ENCODE data around the gene ZNF350. TPM values are rescaled to one million over a fixed set of nuclear protein-coding genes. Genes with fewer than 3 reads are reported as not detected.
"Not testable (repeated sequence)": the region's sequence is repeated elsewhere in the genome, so short reads cannot be mapped to it uniquely, and the experiment has no call there.

ZNF350 gene
- 1 to 10 TPM; 4.9 to 6.0 TPM for total RNA-seq

DNA sequence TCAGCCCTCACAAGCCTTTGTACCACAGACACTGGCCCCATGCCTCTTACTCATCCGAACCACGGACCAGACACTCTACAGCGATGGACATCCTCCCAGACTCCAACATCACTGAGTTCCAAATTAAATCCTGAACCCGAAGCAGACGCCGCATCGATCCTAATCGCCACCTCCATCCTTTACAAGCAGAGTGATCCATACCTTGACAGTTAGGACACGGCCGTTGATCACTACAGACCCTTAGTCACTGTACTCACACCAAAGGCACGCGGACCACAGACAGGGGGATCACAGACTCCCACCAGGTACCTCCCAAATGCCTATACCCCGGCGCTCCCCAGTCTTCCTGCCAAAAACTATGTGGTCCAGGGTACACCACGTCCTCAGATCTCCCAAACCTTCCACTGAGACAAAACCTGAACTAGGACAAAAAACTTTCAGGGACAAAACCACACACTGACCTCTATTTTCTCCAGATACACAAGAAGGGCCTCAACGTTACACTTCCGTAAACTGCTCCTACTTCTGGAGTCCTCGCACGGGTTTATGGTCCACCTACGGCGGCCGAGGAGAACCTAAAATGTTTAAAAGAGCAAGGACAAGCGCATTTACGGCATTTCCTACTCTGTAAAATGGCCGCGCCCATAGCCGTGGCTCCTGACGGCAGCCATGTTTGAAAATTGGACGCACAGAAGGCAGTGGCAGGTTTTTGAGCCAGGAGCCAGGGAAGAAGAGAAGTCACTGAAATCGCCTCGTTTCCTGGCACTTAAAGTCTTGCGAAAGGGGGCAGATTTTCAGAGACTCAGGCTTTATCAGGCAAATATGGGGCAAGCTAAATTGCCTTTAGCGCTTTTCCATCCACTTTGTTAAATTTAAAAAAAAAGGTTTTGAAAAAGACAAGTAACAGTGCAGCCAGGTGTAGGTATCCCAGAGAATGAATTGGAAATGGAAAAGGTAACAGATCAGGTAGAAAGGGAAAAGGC, at the start of gene ZNF350:
Gene ZNF350 (minus strand): TSS at position 532 of the 983 bp plus-strand sequence. CDS start 12,480 bp downstream, outside the sequence.
- CTCF ChIA-PET: no interaction called here
- POLR2A ChIA-PET: no interaction called here

DNA sequence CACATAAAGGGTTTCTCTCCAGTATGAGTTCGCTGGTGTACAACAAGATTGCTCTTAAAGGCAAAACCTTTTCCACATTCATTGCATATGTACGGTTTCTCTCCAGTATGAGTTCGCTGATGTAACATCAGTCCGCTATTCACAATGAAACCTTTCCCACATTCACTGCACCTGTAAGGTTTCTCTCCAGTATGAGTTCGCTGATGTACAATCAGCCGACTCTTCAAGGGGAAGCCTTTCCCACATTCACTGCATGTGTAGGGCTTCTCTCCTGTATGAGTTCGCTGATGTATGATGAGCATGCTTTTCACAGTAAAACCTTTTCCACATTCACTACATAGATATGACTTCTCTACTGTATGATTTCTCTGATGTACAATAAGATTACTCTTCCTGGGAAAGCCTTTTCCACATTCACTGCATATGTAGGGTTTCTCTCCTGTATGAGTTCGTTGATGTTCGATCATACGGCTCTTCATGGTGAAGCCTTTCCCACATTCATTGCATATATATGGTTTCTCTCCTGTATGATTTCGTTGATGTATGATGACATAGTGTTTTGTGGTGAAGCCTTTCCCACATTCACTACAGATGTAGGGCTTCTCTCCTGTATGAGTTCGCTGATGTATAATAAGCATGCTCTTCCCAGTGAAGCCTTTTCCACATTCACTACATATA, 47.5 kb upstream of the ZNF350 start:
- ChIA-PET CTCF (no interaction called here), POLR2A (no interaction called here)

DNA sequence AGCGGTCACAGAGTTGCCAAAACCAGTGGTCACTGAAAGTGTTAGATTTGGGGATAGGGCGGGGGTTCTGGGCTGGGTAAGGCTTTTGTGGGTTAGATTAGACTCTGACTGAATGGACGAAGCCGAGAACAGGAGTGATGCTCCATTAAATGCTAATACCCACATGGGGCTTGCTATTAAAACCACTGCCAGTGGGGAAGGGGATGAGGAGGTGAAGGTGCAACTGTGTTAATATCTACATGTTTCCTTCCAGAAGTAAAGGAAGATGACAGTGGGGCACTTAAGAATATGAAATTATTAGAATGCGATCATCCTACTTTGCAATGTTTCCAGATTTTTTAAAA, 42.1 kb upstream of the ZNF350 start:
- ChIA-PET POLR2A (interaction anchor here (0.8 kb wide), 1 partner anchor 20 kb away, joined by 3 read pairs; no protein-coding TSS in a partner anchor), CTCF (no interaction called here)

DNA sequence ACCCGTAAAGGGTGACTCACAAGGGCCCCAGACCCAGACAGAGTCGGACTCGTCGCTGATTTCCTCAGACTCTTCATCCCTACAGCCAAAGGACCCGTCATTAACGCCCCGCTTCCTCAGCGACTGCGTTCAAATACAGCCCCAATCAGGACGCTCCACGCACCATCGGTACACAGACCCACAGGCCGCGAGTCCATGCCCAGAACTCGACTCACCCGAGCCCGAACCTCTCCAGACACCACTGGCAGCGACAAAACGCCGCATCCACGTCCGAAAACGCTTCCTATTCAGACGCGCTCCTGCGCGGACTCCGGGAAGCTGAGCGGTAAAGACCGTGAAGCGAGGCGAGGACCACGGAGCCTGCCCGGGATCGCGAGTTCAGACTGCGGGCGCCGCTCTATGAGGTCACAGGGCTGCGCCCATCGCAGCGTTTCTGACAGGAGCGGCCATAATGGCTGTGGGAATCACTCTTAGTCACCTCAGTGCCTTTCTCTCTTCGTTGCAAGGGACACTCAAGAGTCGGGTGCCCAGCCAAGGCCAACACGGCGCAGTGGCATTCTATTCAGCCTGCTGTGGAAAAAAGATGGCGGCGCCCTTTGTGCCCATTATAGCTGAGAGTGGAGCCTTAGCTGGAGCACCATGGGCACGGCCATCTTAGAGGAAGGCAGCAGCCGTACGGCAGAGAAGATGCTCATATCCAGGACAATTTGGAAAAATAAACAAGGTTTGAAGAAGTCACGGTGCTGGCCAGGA, 41.6 kb upstream of the ZNF350 start, which contains the start of gene ZNF614:
Gene ZNF614 (minus strand): TSS at position 353 of the 753 bp plus-strand sequence. CDS start 2,634 bp downstream, outside the sequence.
- ChIA-PET POLR2A (interaction anchor here (0.8 kb wide), 1 partner anchor 21 kb away, joined by 3 read pairs; no protein-coding TSS in a partner anchor), CTCF (no interaction called here)

DNA sequence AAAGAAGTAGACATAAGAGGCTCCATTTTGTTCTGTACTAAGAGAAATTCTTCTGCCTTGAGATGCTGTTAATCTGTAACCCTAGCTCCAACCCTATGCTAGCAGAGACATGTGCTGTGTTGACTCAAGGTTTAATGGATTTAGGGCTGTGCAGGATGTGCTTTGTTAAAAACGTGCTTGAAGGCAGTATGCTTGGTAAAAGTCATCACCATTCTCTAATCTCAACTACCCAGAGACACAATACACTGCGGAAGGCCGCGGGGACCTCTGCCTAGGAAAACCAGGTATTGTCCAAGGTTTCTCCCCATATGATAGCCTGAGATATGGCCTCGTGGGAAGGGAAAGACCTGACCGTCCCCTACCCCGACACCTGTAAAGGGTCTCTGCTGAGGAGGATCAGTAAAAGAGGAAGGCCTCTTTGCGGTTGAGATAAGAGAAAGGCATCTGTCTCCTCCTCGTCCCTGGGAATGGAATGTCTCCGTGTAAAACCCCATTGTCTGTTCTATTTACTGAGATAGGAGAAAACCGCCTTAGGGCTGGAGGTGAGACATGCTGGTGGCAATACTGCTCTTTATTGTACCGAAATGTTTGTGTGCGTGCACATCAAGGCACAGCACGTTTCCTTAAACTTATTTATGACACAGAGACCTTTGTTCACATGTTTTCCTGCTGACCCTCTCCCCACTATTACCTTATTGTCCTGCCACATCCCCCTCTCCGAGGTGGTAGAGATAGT, 39.8 kb upstream of the ZNF350 start:
- CTCF ChIA-PET, POLR2A ChIA-PET: not testable (repeated sequence)

DNA sequence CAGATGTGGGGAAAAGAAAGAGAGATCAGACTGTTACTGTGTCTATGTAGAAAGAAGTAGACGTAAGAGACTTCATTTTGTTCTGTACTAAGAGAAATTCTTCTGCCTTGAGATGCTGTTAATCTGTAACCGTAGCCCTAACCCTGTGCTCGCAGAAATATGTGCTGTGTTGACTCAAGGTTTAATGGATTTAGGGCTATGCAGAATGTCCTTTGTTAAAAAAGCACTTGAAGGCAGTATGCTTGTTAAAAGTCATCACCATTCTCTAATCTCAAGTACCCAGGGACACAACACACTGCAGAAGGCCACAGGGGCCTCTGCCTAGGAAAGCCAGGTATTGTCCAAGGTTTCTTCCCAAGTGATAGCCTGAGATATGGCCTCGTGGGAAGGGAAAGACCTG, 37.8 kb upstream of the ZNF350 start:
- CTCF ChIA-PET, POLR2A ChIA-PET: not testable (repeated sequence)

DNA sequence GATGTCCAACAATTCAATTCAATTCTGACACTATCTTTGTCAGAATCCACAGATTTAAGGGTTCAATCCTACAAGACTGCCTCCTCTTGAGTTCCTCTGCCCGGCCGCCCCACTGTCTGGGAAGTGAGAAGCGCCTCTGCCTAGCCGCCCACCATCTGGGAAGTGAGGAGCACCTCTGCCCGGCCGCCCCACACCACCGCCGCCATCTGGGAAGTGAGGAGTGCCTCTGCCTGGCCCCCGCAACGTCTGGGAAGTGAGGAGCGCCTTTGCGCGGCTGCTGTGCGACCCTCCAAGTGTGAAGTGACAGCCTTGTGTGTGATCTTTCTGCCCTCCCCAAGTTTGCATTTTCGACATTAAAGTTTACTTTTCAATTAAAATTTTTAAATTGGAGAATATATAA, 35.6 kb upstream of the ZNF350 start:
- POLR2A ChIA-PET: interaction anchor here (0.6 kb wide), 1 partner anchor 15 kb away, joined by 6 read pairs; no protein-coding TSS in a partner anchor
- CTCF ChIA-PET: interaction anchor here (0.7 to 0.8 kb wide), 2 partner anchors 7 to 15 kb away, joined by 4 to 5 read pairs; no protein-coding TSS in a partner anchor

DNA sequence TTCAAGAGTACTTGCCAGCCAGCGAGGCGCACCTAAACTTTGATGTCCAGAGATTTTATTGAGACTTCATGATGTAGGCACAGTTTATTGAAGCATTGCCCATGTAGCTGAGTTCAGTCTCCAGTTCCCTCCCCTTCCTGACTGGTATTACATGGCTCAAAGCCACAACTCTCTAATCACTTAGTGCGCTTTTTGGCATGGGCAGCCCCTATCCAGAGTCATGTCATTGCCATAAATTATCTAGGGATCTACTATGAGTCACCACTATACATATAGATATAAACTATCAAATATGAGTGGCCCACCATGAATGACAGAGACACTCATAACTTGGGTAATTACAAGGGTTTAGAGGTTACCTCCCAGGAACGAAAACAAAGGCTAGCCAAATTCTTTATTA, 33.9 kb upstream of the ZNF350 start:
- CTCF ChIA-PET: interaction anchor here (0.6 kb wide), 1 partner anchor 43 kb away, joined by 5 read pairs; no protein-coding TSS in a partner anchor
- POLR2A ChIA-PET: no interaction called here

DNA sequence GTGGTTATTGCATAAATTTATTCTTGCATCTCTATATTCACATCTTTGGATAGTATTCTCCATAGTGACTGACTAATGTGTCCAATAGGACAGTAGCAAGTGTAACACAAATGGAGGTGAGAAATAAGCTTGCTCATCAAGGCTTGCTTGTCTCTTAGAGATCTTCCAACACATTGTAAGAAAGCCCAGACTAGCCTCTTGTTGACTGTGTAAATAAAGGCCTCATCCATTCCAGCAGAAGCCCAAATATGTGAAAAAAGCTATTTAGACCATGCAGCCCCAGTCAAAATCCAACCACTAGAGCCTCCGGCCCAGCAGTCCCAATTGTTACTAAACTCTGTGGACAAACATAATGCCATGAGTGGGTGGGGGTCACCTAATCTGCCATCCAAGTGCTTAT, 24.0 kb upstream of the ZNF350 start:
- ChIA-PET CTCF (no interaction called here), POLR2A (no interaction called here)

DNA sequence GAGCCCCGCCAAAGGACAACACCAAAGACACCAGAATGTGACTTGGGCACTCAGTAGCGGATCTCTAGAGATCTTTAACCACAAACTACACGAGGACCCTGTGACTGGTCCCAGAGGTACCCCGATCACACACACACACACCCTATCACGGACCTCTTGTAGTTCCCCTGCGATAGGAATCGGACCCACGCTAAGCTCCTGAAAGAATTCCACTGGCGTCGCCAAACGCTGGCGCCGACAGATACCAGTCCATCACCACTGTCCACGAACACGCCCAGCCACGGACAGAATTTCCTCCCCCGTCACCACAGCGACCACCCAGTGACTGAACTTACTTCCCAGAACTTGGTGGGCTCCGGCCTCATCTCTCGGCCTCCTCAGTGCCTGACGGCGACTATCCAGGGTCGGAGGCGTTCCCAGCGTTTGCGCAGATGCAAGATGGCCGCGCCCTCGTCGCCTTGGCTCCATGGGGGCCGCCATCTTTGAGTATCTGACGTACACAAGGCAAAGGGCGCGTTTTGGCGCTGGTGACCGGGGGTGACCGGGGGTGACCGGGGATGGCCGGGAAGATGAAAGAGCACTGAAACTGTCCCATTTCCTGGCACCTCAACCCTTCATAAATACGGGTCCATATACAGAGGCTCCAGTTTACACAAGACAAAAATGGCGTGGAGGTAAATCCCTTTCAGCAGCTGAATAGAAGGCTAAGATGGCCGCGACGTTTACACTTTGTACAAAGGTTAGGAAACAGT, 21.3 kb upstream of the ZNF350 start, which contains the start of gene ZNF615:
Gene ZNF615 (minus strand): TSS at position 406 of the 752 bp plus-strand sequence. CDS start 4,500 bp downstream, outside the sequence.
- ChIA-PET POLR2A (interaction anchor here (1.0 kb wide), 1 partner anchor 41 kb away, joined by 5 read pairs; the partner anchor contains the start of gene ZNF432), CTCF (no interaction called here)

DNA sequence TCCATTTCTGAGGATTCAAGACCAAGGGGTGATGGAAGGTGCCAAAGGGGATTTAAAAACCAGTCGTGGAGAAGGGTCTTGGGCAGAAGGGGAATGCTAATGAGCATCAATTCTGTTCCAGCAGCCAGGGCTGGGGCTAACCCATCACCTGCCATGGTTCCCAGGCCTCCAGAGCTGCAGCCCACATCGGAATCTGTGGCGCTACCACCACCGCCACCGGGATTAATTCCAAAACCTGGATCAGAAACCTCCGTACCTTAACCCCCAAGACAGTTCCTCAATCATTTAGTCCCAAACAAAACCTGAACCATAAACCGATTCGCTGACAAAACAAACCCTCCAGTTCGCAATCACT, 20.8 kb upstream of the ZNF350 start:
- POLR2A ChIA-PET: interaction anchor here (1.0 kb wide), 1 partner anchor 41 kb away, joined by 5 read pairs; the partner anchor contains the start of gene ZNF432
- CTCF ChIA-PET: interaction anchor here (0.9 kb wide), 1 partner anchor 15 kb away, joined by 4 read pairs; no protein-coding TSS in a partner anchor

DNA sequence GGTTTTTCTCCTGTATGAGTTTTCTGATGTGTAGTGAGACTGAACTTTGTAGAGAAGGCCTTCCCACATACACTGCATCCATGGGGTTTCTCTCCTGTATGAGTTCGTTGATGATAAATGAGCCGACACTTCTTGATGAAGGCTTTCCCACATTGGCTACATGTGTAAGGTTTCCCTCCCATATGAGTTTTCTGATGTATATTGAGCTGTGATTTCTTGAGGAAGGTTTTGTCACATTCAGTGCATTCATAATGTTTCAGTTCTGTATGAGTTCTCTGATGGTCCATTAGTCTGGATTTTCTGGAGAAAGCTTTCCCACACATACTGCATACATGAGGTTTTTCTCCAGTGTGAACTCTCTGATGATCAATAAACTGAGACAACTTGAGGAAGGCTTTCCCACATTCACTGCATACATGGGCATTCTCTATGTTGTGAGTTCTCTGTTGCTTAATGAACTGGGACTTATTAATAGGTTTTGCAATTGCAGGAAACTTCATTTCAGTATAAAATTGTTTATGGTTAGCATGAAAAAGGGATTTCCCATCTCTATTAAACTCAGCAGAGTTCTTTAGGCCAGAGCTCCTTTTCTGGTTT, 7.5 kb upstream of the ZNF350 start:
- ChIA-PET POLR2A (no interaction called here), CTCF (no interaction called here)

DNA sequence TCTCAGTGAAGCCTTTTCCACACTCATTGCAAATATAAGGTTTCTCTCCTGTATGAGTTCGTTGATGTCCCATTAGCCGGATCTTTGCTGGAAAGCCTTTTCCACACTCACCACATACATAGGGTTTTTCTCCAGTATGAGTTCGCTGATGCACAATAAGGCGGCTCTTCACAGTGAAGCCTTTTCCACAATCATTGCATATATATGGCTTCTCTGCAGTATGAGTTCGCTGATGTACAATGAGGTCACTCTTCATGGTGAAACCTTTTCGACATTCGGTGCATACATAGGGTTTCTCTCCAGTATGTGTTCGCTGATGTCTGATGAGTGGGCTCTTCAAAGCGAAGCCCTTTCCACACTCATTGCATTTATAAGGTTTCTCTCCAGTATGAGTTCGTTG, 6.8 kb upstream of the ZNF350 start:
- CTCF ChIA-PET: no interaction called here
- POLR2A ChIA-PET: no interaction called here

DNA sequence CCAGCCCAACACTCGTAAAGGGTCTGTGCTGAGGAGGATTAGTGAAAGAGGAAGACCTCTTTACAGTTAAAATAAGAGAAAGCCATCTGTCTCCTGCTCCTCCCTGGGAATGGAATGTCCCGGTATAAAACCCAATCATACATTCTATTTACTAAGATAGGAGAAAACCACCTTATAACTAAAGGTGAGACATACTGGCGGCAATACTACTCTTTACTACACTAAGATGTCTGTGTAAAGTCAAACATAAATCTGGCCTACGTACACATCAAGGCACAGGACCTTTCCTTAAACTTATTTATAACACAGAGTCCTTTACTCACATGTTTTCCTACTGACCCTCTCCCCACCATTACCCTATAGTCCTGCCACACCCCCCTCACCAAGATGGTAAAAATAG, 3.3 kb downstream of the ZNF350 start:
- ChIA-PET CTCF (no interaction called here), POLR2A (no interaction called here)

DNA sequence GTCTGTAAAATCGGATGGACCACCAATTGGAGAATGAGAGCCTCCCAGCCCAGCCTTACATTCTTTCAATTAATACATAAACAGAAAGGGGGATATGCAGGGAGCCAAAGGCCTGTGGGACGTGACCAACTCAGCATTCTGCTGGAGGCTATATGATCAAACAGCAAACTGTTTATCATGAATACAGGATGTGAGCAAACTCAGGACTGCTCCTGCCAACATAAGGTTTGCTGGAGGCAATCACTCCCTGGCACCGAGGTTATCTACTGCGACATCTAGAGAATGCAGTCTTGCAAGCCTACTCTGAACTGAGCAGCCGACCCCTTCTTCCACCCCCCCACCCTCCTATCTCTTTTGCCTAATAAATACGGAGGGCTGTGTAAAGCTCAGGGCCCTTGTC, 5.7 kb downstream of the ZNF350 start:
- POLR2A ChIA-PET: interaction anchor here (0.6 kb wide), 1 partner anchor 1920 kb away, joined by 4 read pairs; no protein-coding TSS in a partner anchor
- CTCF ChIA-PET: not testable (repeated sequence)

DNA sequence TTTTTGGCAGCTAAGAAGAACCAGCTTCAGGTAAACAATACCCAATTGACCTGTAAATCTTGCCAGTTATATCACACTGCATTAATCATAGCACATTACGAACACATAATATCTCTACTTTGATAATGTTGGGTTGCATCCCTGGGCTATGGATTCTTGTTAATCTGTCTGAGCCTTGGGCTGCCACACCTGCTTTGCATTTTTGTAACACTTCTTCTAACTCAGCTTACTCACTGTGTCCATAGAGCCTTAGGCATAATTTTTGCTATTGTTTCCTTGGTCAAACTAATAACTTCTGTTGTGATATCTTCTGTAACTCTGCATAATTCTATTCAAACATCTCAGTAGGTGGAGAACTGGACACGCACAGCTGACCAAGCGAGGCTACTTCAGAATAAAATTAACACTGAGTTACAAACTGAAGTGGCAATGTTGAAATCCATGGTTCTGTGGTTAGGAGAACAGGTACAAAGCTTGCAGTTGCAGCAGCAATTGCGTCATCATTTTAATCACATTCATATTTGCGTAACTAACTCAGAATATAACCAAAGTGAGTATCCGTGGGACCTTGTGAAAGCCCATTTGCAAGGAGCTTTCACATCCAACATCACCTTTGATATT, 6.4 kb downstream of the ZNF350 start:
- POLR2A ChIA-PET: no interaction called here
- CTCF ChIA-PET: no interaction called here

DNA sequence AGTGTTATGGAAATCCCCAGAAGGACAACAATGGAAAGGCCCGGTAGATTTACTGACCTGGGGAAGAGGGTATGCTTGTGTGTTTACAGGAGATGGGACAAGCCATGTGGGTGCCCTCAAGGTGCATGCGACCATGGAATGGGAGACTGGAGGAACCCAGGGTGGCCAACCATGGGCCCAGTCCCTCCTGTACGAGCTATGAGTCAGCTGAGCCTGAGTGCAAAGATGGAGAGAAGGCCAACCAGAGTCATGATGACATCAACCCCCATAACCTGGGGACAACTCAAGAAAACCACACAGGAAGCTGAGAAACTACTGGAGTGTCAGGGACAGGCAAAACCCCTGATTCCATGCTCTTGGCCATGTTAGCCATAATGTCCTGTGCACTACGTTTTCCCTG, 7.8 kb downstream of the ZNF350 start:
- POLR2A ChIA-PET: no interaction called here
- CTCF ChIA-PET: no interaction called here

DNA sequence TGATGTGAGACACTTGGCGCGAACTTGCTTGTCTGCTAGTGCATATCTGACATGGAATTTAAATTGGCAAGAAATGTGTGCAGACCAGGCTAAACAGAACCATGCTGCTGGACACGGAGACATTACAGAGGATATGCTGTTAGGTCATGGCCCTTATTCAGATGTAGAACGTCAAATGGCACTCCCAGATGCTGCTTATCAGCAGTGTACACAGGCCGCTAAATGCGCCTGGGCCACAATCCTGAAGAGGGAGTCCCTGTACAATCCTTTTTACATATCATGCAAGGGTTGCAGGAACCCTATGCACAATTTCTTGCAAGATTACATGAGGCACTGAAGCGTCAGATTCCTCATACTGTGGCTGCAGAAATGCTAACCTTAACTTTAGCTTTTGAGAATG, 9.3 kb downstream of the ZNF350 start:
- CTCF ChIA-PET: no interaction called here
- POLR2A ChIA-PET: no interaction called here
